Measurements from ENCODE around the gene SULF2.

GRCh38 chr20:47801759-47802158 lies 16.5 kb upstream of the SULF2 start:
- TF ChIP-seq, protein P1, sequence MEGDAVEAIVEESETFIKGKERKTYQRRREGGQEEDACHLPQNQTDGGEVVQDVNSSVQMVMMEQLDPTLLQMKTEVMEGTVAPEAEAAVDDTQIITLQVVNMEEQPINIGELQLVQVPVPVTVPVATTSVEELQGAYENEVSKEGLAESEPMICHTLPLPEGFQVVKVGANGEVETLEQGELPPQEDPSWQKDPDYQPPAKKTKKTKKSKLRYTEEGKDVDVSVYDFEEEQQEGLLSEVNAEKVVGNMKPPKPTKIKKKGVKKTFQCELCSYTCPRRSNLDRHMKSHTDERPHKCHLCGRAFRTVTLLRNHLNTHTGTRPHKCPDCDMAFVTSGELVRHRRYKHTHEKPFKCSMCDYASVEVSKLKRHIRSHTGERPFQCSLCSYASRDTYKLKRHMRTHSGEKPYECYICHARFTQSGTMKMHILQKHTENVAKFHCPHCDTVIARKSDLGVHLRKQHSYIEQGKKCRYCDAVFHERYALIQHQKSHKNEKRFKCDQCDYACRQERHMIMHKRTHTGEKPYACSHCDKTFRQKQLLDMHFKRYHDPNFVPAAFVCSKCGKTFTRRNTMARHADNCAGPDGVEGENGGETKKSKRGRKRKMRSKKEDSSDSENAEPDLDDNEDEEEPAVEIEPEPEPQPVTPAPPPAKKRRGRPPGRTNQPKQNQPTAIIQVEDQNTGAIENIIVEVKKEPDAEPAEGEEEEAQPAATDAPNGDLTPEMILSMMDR (conservative IDR thresholded peaks at IDR 0.05), result no peak
- no peak for TF ChIP-seq EZH2 (IDR thresholded peaks at IDR 0.05; ENCODE audit: low read depth)

All from PC-9 (cell line).